ENCODE measurements around the gene DNAH7.
"Not testable (repeated sequence)": the region's sequence is repeated elsewhere in the genome, so short reads cannot be mapped to it uniquely, and the experiment has no call there.

Gene DNAH7

DNA sequence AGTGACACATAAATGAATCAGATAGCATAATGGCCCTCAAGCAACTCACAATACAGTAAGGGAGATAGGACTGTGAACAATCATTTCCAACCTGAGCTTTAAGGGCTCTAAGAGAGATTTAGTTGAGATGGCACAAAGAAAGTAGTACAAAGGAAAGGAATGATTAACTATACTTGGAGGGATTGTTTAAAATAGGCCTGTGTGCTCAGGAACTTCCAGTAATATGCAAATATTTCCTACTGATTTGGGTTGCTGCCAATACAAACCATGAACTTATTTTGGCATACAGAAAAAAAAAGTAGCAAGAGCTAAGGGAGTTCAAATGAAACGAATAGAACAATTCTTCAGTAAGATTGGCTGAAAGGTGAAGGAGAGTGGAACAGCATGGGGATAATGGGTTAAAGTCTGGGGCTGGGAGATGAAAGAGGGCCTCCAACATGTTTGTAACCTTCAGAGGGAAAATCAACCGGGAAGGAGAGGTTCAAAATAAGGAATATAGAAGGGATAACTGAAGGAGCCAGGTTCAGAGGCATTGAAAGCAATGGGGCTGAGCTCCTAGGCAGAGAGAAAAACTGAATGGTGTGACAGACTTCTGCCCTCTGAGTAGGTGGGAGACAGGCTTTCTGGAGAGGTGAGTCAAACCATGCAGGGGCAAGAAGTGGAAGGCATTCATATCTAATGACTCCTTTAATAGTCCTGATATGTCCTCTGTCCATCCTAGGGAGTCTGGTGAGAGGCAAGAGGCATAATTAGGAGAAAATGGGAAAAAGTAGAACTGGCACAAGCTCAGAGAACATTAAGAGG, 83.5 kb downstream of the DNAH7 start:
- DNase-seq (ENCODE audit: low read depth in 2 of 2), result no peak

DNA sequence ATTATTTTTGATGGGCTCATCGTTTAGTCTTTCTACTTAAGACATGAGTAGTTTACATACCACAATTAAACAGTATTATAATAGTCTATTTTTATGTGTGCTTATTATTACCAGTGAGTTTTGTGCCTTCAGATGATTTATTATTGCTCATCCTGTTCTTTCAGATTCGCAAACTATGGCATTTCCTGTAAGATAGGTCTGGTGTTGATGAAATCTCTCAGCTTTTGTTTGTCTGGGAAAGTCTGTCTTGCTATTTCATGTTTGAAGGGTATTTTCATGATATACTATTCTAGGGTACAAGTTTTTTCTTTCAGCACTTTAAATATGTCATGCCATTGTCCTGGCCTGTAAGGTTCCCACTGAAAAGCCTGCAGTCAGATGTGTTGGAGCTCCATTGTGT, 101.3 kb downstream of the DNAH7 start:
- DNase-seq (ENCODE audit: low read depth in 2 of 2), result no peak

- DNase-seq (ENCODE audit: low read depth in 2 of 2), result no peak
Observed at GRCh38 chr2:195961873-195962272, 106.8 kb downstream of the DNAH7 start.

- no peak for DNase-seq (ENCODE audit: low read depth in 2 of 2)
Observed at GRCh38 chr2:195959341-195959740, 109.3 kb downstream of the DNAH7 start.

DNA sequence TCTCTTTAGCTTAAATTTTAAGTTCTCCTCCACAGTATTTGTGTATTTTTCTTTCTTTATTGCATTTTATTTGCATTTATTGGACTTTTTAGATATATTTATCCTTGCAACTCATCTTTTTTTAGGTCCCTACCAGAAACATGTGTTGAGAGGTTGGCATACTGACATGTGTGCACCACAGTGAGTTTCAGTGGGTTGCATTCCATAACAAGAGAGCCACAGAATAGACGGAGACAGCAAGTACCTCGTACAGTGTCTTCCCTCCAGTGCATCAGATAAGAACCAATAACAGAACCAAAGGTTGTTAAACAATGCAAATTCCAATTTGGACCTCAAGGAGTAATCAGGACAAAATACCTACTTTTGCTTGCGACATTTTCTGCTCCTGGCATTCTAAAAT, 111.9 kb downstream of the DNAH7 start:
- DNase-seq (ENCODE audit: low read depth in 2 of 2), result no peak

GRCh38 chr2:195945056-195945455, 123.6 kb downstream of the DNAH7 start:
- DNase-seq (ENCODE audit: low read depth in 2 of 2), result no peak

DNA sequence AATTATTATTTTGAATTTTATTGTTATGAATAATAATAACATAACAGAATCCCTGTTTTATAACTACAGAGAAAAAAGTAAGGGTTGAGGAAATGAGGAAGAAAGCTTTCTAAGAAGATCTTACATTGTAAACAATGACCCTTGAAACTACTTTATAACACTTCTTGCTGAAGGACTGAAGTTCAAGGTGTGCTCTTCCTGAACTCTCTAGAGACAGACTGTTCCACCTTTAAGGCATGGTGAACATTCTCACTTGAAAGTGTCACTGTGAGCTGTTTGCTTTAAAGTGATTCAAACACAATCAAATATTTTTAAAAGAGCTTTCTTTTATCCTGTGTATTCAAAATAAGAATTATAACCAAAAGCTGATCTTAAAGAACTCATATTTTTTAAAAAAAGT, 131.5 kb downstream of the DNAH7 start:
- no peak for DNase-seq (ENCODE audit: low read depth in 2 of 2)

GRCh38 chr2:195934484-195934883, 134.2 kb downstream of the DNAH7 start:
- DNase-seq (ENCODE audit: low read depth in 2 of 2), result no peak

GRCh38 chr2:195929531-195929930, 139.1 kb downstream of the DNAH7 start:
- DNase-seq (ENCODE audit: low read depth in 2 of 2), result no peak

DNA sequence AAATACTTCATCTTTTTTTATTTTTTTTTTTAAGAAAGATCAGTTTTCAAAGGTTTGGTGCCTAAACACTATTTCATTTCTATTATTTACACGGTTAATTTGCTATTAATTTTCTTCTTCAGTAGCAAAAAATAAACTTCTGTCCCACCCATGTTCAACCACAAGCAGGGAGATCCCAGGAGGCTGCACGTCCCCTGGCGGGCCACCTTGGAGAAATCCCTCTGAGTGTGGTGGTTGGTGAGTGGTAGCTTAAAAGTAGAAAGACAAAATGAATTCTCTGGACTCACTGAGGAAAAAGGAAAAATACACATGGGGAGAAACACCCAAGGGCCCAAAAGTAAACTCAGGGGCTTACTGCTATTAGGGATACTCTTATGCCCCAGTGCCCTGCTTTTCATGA, 143.5 kb downstream of the DNAH7 start:
- DNase-seq (ENCODE audit: low read depth in 2 of 2), result no peak

- DNase-seq (ENCODE audit: low read depth in 2 of 2), result no peak
Observed at GRCh38 chr2:195923889-195924288, 144.7 kb downstream of the DNAH7 start.

DNA sequence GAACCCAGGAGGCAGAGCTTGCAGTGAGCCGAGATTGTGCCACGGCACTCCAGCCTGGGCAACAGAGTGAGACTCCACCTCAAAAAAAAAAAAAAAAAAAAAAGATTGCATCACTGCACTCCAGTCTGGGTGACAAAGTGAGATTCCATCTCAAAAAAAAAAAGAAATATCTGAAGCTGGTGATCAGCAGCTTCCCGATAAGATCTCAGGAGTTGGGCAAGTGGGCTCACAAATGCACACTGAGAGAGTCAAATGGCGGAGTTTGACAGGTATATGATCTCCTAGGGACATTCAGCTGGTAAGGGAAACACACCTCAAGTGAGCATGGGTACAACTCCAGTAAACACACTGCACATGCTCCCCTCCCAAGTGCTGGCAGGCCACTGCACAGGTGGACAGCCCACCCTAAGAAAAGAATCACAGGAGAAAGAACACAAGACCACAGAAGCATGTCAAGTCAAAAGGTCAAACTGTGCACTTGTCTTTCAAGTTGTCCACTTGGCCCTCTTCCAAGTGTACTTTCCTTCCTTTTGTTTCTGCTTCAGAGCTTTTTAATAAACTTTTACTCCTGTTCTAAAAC, 151.5 kb downstream of the DNAH7 start:
- not testable (repeated sequence) for DNase-seq (ENCODE audit: low read depth in 2 of 2)

GRCh38 chr2:195912079-195912478, 156.6 kb downstream of the DNAH7 start:
- no peak for DNase-seq (ENCODE audit: low read depth in 2 of 2)

DNA sequence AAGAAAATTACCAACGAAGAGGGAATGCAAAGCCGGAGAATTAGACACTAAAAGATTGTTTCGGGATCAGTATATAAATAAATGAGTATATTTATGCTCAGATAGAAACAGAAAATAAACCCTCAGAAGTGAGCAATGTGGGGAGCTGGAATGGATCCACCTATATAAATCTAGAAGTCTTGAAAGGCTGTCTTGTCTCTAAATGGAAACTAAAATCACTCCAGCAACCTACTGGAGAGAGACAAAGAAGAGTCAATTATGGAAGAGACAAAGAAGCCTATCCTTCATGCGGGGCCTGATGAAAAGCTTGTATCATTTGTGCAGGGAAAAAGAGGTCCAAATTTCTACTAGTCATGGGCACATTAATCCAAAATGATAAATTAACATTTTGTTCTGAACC, 158.1 kb downstream of the DNAH7 start:
- DNase-seq (ENCODE audit: low read depth in 2 of 2), result no peak

DNA sequence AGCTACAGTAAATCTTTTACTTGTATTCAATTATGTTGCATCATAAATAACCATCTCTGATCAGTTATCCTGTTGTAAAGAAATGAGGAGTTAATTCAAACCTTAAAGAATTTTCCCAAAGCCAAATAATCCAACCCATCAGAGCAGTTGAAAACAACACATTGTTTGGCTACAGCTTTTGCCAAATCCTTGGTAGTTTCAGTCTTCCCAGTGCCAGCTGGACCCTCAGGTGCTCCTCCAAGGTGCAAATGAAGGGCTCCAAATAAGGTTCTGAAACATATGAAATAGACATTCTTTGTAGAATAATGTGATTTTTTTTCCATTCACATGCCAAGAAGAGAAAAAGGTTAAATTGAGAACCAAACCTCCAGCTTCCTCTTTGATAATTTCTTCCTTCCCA, 158.7 kb downstream of the DNAH7 start:
- DNase-seq (ENCODE audit: low read depth in 2 of 2), result no peak

DNA sequence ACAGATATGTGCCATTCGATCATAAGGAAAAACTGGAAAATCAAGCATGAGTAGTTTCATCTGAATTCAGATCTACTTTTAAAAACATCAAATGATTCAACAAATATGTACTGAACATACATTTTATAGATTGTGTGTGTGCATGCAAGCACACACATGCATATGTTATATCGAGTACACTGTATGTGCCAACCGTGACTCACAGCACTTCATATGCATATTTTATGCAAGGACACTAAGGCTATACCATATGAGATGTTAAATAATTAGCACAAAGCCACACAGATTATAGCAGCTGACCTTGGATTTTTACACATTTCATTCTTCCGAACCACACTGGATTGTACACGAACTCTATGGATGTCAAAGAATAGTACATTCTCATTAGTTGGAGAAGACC, 161.2 kb downstream of the DNAH7 start:
- DNase-seq (ENCODE audit: low read depth in 2 of 2), result no peak

GRCh38 chr2:195903956-195904355, 164.7 kb downstream of the DNAH7 start:
- no peak for DNase-seq (ENCODE audit: low read depth in 2 of 2)

DNA sequence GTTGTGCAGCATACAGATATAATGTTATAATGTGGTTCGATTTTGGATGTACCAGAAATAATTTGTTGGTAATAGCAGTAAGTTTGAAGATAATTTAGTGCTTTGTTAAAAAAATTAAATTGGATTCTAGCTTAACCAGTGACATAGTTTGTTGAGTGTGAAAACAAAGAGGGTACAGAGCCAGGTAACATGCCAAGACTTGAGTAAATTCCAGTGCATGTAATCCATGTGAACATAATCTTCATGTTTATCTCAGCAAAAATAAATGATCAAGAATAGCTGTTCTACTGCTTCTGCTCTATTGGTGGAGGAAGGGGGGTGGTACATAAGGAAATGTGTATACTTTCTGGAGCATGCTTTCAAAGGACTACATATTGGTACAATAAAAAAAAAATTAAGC, 165.8 kb downstream of the DNAH7 start:
- DNase-seq (ENCODE audit: low read depth in 2 of 2), result no peak

- DNase-seq (ENCODE audit: low read depth in 2 of 2), result no peak
Observed at GRCh38 chr2:195899226-195899625, 169.4 kb downstream of the DNAH7 start.

DNA sequence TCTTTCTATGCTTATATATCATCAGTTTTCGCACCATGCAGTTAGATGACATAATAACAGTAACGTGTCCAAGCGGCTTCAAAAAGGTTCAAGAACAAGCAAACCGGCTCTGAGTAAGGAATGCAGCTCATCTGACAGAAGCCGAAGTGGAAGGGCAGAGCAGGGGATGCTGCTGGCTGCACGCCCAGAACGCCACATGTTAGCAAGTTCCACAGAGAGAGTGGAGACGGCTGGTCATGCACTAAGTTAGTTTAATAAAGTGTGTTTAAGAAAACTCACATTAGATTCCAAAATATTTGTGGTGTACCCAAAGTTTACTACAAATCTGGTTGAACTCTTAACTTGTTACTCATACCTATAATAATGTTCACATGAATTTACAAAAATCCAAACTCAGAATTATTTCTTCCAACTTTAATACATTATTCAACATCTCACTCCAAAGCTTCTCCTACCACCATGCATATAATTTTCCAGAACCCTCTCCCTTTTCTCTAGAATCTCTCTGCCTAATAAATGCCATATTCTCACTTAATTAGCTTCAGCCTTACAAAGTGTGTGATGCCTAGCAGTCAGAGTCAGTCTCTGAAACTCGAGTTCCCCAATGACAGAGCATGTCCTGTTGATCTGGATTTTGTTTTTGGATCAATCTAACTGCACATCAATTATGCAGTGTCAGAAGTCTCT, 170.0 kb downstream of the DNAH7 start:
- DNase-seq (ENCODE audit: low read depth in 2 of 2), result no peak

- DNase-seq (ENCODE audit: low read depth in 2 of 2), result no peak
Observed at GRCh38 chr2:195891081-195891480, 177.6 kb downstream of the DNAH7 start.

- no peak for DNase-seq (ENCODE audit: low read depth in 2 of 2)
Observed at GRCh38 chr2:195879153-195879552, 189.5 kb downstream of the DNAH7 start.

- no peak for DNase-seq (ENCODE audit: low read depth in 2 of 2)
Observed at GRCh38 chr2:195871326-195871725, 197.3 kb downstream of the DNAH7 start.

Measured in activated CD8-positive, alpha-beta memory T cell treated with anti-CD3 and anti-CD28 coated beads for 4 hours (primary cell).